Left renal cortex interstitium (tissue), 4 donors: ENCODE results near the gene FANCC. TPM values are rescaled to one million over a fixed set of nuclear protein-coding genes. Genes with fewer than 3 reads are reported as not detected.

ENCODE experiments used
- DNase-seq, 4 donors: peaks; one replicate each; pipeline ENCODE4 v3.0.0-alpha.2; 2013; ENCODE audit warnings: low read depth in 4 of 4, low spot score in 2 of 4, missing footprints in 1 of 4
- polyA plus RNA-seq, 4 donors: library from polyadenylated mRNA; unstranded; fragments of 120-200 nt; gene quantifications; one replicate each; pipeline ENCODE4 v1.2.1, GENCODE V29; 2013; ENCODE audit not compliant: insufficient read length in 4 of 4

FANCC gene
- polyA plus RNA-seq, 4 donors = 21.2 to 26.8 (median 23.1) TPM

- no peak for DNase-seq
Observed at GRCh38 chr9:95129476-95130291, 187.8 kb downstream of the FANCC start.

DNA sequence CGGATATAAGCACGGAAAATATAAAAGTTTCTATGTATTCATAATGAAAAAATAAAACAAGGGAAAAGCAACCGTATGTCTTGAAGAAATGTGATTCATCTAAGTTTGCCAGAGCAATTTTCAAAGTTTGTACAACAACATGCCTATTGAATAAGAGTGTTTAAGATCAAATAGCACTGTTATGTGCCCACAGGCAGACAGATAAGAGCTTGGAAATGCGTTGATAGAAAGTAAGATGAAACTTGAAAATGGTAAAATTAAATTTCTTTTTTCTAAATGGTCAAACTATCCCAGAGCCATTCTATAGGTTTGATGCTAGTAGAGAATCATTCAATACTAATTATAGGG is 189.4 kb downstream of the FANCC start:
- DNase-seq = no peak

DNA sequence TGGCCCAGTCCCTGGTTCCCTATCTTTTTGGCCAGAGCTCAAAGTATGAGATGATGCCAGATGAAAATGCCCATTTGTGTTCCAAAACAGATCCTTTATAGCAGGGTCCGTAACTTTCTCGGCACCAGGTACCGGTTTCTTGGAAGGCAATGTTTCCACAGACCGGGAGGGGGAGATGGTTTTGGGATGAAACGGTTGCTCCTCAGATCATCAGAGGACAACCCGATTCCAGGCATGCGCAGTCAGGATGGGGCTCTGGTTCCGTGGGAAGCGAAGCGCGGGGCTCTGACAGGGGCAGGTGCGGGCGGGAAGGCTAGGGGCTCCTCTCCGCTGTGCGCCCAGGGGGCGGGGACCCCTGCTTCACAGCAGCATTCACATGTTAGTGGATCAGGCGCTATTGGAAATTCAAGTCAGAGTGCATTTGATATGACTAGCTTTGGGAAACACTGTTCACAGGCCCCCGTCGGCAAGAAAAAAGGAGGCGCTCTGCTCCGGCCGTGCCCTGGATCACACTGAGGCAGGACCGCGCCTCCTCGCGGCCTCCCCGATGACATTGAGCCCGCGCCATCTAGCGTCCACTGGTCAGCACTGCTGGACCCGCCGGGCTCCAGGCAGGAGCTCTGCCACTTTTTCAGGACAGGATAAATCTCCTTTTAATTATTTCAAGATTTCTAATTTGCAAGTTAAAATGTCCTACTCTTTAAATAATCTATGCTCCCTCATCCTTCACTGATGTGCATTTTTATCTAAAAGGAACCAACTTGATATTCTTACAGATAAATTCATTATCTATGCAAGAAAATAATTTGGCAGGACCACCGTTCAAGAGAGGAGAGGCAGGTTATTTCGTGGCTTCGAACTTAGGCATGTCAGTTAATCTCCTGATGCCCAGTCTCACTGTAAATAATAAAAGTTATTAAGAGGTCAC is 190.0 kb downstream of the FANCC start:
- DNase-seq = peak in 3 of 4 donors; percentile 55 to 79 (median 69)

- DNase-seq = no peak
Observed at GRCh38 chr9:95126739-95127138, 190.8 kb downstream of the FANCC start.

- no peak for DNase-seq
Observed at GRCh38 chr9:95125652-95126051, 191.9 kb downstream of the FANCC start.

GRCh38 chr9:95124582-95125367 is 192.7 kb downstream of the FANCC start:
- no peak for DNase-seq

DNA sequence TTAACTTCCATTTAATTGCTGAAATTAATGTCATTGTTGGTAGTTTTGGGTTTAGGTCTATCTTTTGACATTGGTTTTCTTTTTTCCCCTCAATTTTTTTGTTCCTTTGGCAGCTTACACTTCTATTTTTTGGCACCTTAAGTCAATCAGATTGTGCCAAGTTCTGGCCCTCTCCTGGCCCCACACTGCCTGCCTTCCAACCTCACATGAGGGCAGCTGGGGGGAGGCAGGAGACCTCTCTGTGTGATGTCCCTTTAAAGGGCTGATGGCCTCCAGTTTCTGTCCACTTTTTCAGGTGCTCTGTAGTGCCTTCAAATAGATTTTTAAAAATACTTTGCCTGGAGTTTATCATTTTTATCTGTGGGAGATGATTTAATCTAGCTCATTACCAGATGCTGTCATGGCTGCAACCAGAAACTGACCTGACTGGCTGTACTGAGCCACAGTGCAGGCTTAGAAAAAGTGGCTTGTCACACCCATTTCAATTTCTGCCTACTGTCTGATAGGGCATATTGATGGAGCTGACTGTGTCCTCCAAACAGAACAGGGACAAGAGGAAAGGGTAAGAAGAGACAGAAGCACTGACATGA is 196.6 kb downstream of the FANCC start:
- DNase-seq = no peak

- no peak for DNase-seq
Observed at GRCh38 chr9:95118596-95118995, 198.9 kb downstream of the FANCC start.

GRCh38 chr9:95116808-95117204 is 200.7 kb downstream of the FANCC start:
- no peak for DNase-seq

DNA sequence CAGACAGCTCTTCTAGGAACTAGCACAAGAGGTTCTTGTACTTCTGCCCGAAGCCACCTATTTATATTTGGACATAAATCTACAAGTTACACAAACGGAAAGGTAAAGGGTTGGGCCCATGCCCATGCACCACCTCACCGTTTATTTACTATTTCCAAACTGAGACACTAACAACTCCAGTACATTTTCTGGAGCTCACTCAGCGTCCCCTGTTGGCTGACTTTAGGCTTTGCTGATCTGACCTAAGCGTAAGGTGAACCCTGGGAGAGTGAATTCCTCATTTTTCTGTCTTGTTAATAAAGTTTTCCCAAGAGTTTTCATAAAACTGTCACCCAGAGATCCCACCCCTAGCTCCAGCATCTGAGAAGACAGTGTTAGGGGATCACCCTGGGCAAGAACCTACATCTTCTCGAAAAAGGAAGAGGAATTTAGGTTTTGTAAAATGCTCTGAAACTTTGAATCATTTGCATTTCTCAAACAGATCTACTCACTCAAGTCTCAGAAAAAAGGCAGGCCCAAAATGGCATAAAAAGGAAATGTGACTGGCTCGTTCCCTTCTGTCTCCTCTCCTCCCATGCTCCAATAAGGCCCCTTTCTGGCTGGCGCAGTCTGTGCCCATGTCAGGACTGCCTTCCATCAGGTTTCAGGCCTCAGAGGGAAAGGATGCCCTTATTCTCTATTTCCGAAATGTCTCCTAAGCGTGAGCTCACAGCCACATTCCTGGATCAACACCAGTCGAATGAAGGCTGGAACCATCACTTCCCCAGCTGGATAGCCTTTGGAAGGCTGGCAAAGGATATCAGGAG is 201.3 kb downstream of the FANCC start:
- no peak for DNase-seq

DNA sequence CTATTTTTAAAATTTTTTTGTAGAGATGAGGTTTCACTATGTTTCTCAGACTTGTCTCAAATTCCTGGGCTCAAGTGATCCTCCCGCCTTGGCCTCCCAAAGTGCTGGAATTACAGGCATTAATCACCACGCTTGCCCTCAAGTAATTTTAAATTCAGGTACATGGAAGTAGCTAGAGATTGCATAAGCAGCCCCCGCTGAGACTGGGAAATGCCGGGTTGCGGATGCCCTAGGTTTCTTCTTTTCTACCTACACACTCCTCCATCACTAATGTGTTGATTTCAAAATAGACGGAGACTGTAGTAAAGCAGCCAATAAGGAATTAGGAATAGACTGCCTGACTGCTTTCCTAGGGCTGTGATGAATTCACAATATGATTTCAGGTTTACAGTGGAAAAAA is 202.4 kb downstream of the FANCC start:
- no peak for DNase-seq

GRCh38 chr9:95112436-95113280 is 204.9 kb downstream of the FANCC start:
- DNase-seq = no peak

DNA sequence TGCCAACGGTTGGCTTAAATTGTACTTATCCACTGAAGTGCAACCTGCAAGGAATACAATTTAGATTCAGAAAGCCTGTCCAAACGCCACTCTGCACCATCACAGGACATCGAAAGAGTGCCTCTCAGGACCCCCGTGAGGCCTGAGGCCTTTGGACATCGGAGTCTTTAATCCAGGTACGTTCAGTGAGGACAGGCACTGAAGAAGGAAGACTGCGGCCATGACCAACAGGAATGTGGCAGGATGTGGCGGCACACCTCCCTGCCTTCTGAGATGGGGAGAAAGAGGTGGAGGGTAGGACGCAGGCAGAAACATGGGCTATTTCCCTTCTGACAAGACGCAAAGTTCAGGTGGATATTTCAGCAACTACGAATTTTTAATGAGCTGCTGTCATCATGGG is 205.8 kb downstream of the FANCC start:
- DNase-seq = no peak

DNA sequence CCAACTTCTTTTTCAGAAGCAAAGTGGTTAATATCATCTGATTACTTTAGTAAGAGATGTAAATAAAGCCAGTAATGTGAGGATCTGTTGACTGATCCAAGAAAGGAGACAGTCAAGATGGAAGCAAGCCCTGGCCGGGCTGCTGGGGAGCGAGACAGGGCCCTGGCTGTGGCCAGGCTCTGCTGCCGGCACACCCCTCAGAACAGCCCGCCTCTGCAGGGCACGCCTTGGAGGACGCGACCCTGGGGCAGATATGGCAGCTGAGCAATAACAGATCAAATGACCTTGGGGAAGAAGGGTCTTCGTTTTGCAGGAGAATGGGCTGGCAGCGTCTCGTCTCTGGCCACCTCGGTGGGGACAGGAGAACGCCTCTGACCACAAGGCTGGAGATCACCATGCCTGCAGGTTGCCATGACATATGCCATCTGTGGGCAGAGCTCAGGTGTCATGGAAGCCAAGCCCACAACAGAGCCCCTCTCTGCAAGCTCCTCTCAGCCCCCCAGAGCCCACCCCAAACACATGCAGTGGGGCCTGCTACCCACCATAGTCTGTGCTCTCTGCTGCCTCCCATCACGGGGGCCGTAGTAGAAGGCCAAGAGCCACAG is 206.5 kb downstream of the FANCC start:
- no peak for DNase-seq

- no peak for DNase-seq
Observed at GRCh38 chr9:95109456-95109855, 208.1 kb downstream of the FANCC start.

- no peak for DNase-seq
Observed at GRCh38 chr9:95108777-95109176, 208.7 kb downstream of the FANCC start.

DNA sequence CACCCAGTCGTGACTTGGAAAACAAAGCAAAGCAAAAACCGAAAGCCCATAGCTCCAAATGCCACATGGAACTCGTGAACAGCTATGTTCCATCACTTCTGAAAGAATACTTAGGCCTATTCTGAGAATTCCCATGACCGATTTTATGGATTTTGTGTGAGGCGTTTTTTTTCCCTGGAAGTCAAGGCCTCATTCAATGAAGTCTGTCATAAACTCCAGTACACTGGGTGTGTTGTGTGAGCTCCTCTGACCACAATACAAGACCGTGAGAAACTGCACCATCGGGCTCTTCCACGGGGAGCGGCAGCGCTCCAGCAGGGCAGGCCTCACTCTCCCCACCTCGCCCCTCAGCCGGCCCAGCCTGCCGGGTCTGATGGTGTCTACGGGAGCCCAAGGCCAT is 209.5 kb downstream of the FANCC start:
- no peak for DNase-seq

- no peak for DNase-seq
Observed at GRCh38 chr9:95107001-95107749, 210.3 kb downstream of the FANCC start.
